Left renal pelvis (tissue), 4 donors: ENCODE data around the gene LGALS8. TPM values are rescaled to one million over a fixed set of nuclear protein-coding genes. Genes with fewer than 3 reads are reported as not detected.
"Not testable (repeated sequence)": the region's sequence is repeated elsewhere in the genome, so short reads cannot be mapped to it uniquely, and the experiment has no call there.

Experiments
- DNase-seq, 4 donors: peaks; one replicate each; pipeline ENCODE4 v3.0.0-alpha.2; 2013; ENCODE audit warnings: low read depth in 4 of 4, low spot score in 3 of 4
- polyA plus RNA-seq, 4 donors: library from polyadenylated mRNA; unstranded; fragments of 120-200 nt; gene quantifications; one replicate each; pipeline ENCODE4 v1.2.1, GENCODE V29; 2013; ENCODE audit not compliant: insufficient read length in 4 of 4

Gene LGALS8
- polyA plus RNA-seq, 4 donors, result 67.6 to 91.6 (median 82.6) TPM

DNA sequence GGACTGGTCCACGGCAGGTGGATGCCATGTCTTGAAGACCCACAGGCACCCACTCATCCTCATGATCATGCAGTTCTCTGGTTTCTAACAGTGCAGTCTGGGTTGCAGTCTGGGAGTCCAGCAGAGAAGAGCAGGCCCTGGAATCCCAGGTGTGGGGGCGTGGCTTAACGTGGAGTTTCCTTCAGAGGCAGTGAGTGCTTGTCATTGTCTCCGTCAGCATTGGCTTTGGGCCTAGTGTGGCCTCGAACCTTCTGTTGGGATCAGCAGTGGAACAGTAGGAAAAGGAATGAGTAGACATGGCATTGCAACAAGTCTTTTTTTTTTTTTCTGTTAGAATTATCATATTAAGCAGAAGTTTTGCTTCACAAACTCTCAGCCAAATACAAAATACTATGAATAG is 12.8 kb downstream of the LGALS8 start:
- DNase-seq, result no peak

DNA sequence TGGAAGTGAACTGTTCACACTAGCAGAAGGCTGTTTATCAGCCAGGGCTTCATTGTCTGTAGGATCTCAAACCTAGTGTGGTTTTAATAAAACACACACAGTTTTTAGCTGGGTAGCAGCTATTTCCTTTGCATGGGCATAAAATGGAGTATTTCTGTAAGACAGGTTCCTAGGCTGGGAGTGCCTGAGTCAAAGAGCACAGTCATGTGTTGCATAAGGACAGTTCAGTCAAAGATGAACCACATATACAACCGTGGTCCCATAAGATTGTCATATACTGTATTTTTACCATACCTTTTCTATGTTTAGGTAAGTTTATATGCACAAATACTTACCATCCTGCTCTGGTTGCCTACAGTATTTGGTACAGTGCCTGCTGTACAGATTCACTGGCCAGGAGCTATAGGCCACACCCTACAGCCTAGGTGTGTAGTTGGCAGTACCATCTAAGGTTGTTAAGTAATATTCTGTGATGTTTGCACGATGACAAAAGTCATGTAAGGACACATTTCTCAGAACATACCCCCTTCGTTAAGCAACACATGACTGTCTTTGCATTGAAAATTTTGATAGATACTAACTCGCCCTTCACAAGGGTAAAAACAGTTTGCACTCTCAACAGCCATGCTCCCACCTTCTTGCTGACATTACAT is 17.2 kb downstream of the LGALS8 start:
- DNase-seq, result no peak

DNA sequence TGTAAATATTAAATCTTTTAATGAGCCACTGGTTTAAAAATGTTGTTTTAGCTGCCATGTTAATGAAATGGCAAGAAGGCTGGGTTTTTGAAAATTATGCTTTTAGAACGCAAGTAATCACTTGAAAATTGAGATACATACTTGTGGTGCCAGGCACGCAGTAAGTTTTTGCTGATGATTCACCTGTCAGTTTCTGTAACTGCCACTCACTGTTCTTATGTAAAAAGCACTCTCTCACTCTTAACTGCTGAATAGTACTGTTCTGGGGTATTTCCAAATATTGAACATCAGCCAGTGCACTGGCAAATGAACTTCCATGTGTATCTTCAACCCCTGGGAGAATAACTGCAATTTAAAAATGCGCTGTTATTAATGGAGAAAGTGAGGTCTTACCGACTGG is 17.9 kb downstream of the LGALS8 start:
- no peak for DNase-seq

DNA sequence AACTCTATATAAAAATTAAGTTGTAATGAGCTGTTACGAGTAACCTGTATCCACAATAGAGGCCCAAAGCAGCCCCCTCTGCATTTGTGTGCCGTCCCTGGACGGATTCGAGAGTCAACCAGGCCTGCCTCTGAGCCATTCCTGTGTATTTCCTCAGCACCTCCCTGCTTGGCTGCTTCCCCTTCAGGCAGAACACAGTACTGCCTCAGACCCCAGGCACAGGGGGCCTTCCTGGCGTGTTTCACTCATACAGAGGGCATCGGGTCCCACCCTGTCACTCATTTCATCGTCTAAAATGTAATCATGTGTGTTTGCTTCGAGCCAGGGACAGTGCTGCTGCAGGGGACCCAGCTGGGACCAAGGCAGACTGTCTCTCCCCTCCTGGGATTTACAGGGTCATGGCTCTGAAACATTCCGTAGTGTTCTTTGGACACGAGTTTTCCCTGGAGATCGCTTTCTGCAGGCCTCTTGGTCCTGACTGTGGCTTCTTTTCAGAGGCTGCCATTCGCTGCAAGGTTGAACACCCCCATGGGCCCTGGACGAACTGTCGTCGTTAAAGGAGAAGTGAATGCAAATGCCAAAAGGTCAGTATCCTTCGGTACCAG is 19.4 kb downstream of the LGALS8 start:
- DNase-seq, result no peak

GRCh38 chr1:236545621-236546169 is 21.9 kb downstream of the LGALS8 start:
- no peak for DNase-seq

GRCh38 chr1:236548452-236548851 is 24.7 kb downstream of the LGALS8 start:
- no peak for DNase-seq

DNA sequence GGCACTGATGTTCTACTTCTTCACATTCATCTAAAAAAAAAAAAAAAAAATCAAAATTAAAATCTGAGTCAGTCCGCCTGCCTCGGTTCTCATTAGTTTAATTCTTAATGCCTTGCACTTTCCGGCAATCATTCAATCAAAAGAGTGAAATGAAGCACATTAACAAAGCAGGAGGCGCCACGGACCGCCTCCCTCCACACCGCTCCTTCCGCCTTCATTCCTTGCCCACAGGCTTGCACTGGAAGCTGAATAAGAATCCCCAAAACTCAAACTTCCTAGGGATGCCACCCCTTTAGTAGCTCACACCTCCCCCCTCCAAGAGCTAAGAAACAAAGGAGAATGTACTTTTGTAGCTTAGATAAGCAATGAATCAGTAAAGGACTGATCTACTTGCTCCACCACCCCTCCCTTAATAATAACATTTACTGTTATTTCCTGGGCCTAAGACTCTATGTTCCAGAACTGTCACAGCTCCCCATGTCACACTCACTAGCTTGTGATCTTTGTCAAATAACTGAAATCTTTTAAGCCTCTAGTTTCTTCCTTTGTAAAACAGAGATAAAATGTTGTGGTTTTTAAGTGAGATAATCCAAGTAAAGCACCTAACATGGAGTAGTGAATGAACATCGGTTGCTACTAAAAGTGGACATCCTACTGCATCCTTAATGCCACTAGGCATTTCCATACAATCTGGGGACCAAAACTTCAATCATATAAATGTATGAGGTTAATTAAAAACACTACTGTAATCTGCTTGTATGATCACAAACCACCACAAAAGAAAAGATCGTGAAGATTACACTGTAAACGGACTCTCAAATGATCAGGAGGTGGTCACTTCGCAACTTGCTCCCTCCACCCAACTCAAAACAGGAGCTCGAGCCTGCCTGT is 27.4 kb downstream of the LGALS8 start:
- no peak for DNase-seq

DNA sequence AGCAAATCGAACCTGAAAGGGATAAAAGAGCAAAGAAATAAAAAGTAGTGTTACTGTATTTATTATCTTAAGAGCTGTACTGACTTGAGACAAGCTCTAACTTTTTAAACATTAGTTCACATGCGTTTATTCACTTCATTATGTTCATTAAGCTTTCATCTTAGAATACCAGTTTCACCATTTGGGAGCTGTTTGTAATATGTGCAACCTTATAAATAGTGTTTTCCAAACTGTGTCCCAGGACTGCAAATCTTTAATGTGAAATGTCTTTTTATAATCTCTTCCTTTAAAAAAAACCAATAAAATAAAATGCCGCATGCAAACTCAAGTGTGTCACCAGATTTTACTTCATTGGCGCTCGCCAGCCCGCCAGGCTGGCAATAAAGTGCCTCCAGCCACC is 28.3 kb downstream of the LGALS8 start:
- DNase-seq, result no peak

GRCh38 chr1:236552901-236553300 is 29.1 kb downstream of the LGALS8 start:
- no peak for DNase-seq

- DNase-seq, result no peak
These were observed 29.6 kb downstream of the LGALS8 start for GRCh38 chr1:236553370-236553769.

DNA sequence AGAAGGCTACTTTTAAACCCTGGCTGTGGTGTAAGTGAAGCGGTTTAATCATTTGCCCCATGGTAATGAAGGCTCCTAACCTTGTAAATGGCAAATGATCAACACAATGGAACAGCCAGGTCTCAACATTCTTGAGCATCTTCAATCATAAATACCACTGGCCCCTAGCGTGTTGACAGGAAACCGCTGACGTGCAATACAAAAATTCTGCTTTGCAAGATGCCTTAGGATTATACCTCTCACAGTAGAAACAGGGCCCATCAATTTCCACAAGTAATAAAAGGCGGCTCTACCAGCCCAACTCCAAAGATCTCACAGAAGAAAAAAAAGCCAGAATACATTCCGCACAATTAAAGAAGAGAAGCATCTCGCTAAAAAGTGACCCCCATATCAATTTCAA is 32.8 kb downstream of the LGALS8 start:
- DNase-seq, result no peak

GRCh38 chr1:236558081-236558480 is 34.3 kb downstream of the LGALS8 start:
- DNase-seq, result no peak

- DNase-seq, result no peak
These were observed 35.1 kb downstream of the LGALS8 start for GRCh38 chr1:236558846-236559245.

- no peak for DNase-seq
These were observed 36.5 kb downstream of the LGALS8 start for GRCh38 chr1:236560213-236560771.

GRCh38 chr1:236561976-236562375 is 38.2 kb downstream of the LGALS8 start:
- DNase-seq, result no peak

- DNase-seq, result no peak
These were observed 41.7 kb downstream of the LGALS8 start for GRCh38 chr1:236565530-236565929.

GRCh38 chr1:236568285-236568894 is 44.6 kb downstream of the LGALS8 start:
- no peak for DNase-seq

- DNase-seq, result no peak
These were observed 51.7 kb downstream of the LGALS8 start for GRCh38 chr1:236575523-236575922.

DNA sequence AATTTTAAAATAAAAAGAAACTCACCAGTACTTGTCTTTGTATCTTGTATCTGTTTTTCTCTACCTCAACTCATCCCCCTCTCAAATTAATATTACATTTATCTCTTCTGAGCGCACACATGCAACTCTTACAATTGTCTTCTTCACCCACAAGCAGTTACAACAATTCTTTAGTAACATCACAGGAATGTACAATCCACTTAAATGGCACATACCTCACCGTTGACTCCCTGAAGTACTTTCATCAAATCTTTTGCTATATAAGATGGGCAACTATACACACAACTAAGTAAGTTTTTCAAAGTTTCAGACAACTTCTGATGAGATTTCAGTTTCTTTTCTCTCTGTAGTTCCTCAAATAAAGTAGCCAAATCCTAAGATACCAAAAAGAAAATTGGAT is 52.2 kb downstream of the LGALS8 start:
- DNase-seq, result no peak

- not testable (repeated sequence) for DNase-seq
These were observed 53.3 kb downstream of the LGALS8 start for GRCh38 chr1:236577041-236577440.

DNA sequence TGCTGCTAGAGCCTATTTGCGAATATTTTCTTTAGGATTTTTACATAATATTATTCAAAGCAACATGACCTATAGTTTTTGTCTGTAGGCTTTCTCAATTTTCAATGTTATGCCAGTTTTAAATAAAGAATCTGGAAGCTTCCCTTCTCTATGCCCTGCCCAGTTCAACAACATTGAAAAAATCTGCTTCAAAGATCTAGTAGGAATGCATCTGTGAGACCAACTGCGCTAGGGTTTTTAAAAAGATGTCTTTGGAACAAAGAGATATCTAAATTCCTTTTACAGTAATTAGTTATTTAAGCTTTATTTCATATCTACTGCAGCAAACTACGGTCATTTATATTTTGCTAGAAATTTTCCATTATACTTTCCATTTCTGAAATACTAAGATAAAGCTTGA is 54.9 kb downstream of the LGALS8 start:
- no peak for DNase-seq
